Testis (tissue), 5 donors: ENCODE measurements around the gene NCKAP5. TPM values are rescaled to one million over a fixed set of nuclear protein-coding genes. Genes with fewer than 3 reads are reported as not detected.

Source experiments
- DNase-seq: peaks from one replicate; pipeline ENCODE4 v3.0.0-alpha.2; 2019
- H3K27ac ChIP-seq, 2 donors: fragments of 200-600 bp; sonication (generic); one replicate each; pipeline ENCODE4 v1.5.1; 2019
- H3K27me3 ChIP-seq: fragments of 200-600 bp; sonication (generic); one replicate; pipeline ENCODE4 v1.5.1; 2019
- H3K36me3 ChIP-seq: fragments of 200-600 bp; sonication (generic); one replicate; pipeline ENCODE4 v1.5.1; 2017; ENCODE audit warnings: low read depth; ENCODE audit errors: missing control alignments
- H3K4me1 ChIP-seq: fragments of 200-600 bp; sonication (generic); one replicate; pipeline ENCODE4 v1.5.1; 2019
- H3K4me3 ChIP-seq, 2 donors: fragments of 200-600 bp; sonication (generic); one replicate each; pipeline ENCODE4 v1.5.1; 2017 to 2019
- H3K9me3 ChIP-seq: fragments of 200-600 bp; sonication (generic); one replicate; pipeline ENCODE4 v1.5.1; 2017
- POLR2A ChIP-seq: fragments of 450-650 bp; IDR thresholded peaks from one replicate; pipeline ENCODE4 v1.6.1; 2017; ENCODE audit warnings: antibody characterized with exemption, mild to moderate bottlenecking, moderate library complexity
- WGBS, 2 donors: methylation state at CpG; one replicate each; pipeline ENCODE4 v1.1.5; 2018; 5-methylcytosine and 5-hydroxymethylcytosine counted together
- intact Hi-C: fragments of 100-400 bp; cut with DNase I; formaldehyde crosslinking; loops from one replicate; pipeline ENCODE4 v1.15.1; 2023; ENCODE audit warnings: low total_unique reads
- long read RNA-seq, 2 donors: transcript quantifications; one replicate each; lab custom pipeline, GENCODE V29; 2026
- polyA plus RNA-seq: library from polyadenylated mRNA; stranded (reverse); fragments of 350-450 nt; fragmentation: Illumina TruSeq; extraction: RNeasy Lipid Tissue Mini Kit (QIAGEN cat#74804); gene quantifications from one replicate; pipeline ENCODE4 v1.2.3, GENCODE V29; 2014; ENCODE audit warnings: low read depth, low replicate concordance; ENCODE audit not compliant: insufficient read depth
- total RNA-seq, 2 donors: library from RNA; depleted of rRNA; stranded (reverse); fragments of >200 nt; gene quantifications; one replicate each; pipeline ENCODE4 v1.2.3, GENCODE V29; 2016
- TF ChIP-seq, protein P1 (sequence below), 3 experiments: fragments of 450-650 bp in 2 of 3; fragments of 200-600 bp in 1 of 3; sonication (generic) in 1 of 3; IDR thresholded peaks; one replicate each; pipeline ENCODE4 v1.5.1; 2016 to 2019; ENCODE audit warnings: antibody characterized with exemption in 3 of 3, mild to moderate bottlenecking in 2 of 3, moderate library complexity in 1 of 3

Gene NCKAP5
- 1 to 10 TPM; 6.3 to 7.6 TPM for total RNA-seq
- polyA plus RNA-seq = 3.0 TPM
- long read RNA-seq, donor 1 = 0 reads
- long read RNA-seq, donor 2, partial matches to known transcripts = 0 of 1 reads
- long read RNA-seq, donor 2, other reads (novel, unspliced or antisense) = 0 of 1 reads

DNA sequence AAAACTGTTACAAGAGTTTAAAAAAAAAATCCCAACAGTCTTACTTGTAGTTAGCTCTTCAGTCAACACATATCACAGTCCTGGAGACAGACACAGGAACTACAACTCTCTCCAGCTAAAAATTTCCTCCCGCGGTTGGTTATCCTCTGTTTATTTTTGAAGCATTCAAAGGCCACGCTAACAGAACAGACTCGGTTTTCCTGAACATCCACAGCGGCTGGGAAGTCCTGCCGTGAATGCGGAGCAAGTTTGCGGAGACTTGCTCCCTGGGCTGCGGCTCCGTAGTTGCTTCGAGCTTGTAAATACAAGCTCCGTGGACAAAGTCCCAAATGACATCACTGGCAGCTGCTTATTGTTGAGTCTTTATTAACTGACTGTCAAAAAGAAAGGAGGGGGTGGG, at the start of gene NCKAP5:
TSS of gene NCKAP5 (minus strand) at position 292 of the 400 bp plus-strand sequence. CDS start 50,937 bp downstream, outside the sequence.
- Histone ChIP-seq H3K9me3 (no peaks in the 10 kb centered on the region), H3K27ac (peak within 1 kb of the TSS; percentile 8 to 39), H3K4me1 (peaks cover 10% of the 10 kb centered on the region), H3K4me3 (peak within 1 kb of the TSS in 1 of 2 donors; percentile 46), H3K36me3 (no peaks in the 10 kb centered on the region), H3K27me3 (no peaks in the 10 kb centered on the region)
- peak; percentile 73 for DNase-seq
- intact Hi-C loops = no loop called here
- no peak for TF ChIP-seq POLR2A
- TF ChIP-seq, protein P1, sequence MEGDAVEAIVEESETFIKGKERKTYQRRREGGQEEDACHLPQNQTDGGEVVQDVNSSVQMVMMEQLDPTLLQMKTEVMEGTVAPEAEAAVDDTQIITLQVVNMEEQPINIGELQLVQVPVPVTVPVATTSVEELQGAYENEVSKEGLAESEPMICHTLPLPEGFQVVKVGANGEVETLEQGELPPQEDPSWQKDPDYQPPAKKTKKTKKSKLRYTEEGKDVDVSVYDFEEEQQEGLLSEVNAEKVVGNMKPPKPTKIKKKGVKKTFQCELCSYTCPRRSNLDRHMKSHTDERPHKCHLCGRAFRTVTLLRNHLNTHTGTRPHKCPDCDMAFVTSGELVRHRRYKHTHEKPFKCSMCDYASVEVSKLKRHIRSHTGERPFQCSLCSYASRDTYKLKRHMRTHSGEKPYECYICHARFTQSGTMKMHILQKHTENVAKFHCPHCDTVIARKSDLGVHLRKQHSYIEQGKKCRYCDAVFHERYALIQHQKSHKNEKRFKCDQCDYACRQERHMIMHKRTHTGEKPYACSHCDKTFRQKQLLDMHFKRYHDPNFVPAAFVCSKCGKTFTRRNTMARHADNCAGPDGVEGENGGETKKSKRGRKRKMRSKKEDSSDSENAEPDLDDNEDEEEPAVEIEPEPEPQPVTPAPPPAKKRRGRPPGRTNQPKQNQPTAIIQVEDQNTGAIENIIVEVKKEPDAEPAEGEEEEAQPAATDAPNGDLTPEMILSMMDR (IDR thresholded peaks at IDR 0.05) = peak in 1 of 3 experiments; percentile 29
- 11 to 18% methylated on average over 12 of the region's 12 CpGs for WGBS, 2 donors

DNA sequence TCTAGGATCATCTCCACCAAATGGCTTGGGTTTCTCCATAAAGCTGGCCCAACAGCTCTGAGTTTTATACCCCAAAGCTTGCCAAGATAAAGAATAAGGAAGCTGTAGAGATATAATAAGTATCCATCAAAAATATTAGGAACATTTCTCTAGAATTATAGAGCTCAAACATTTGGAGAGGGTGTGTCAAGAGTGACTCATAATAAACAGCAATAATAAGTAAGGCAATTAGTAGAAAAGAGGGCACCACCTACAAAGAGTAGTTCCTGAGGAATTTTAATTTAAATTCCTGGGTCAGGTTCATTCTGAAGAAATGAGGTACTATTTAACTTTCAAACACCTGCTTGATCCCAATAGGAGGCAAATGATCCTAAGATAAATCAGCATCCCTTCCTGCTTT, 41.4 kb upstream of the NCKAP5 start:
- Histone ChIP-seq H3K9me3 (no peaks in the 10 kb centered on the region), H3K27ac (no peak overlapping the region), H3K4me1 (no peaks in the 10 kb centered on the region), H3K36me3 (no peaks in the 10 kb centered on the region), H3K4me3 (no peak overlapping the region), H3K27me3 (no peaks in the 10 kb centered on the region)
- intact Hi-C loops = no loop called here
- TF ChIP-seq, protein P1 (IDR thresholded peaks at IDR 0.05) = no peak
- TF ChIP-seq POLR2A = no peak
- DNase-seq = no peak

GRCh38 chr2:133608291-133608690, 40.0 kb upstream of the NCKAP5 start:
- Histone ChIP-seq H3K36me3 (no peaks in the 10 kb centered on the region), H3K4me3 (no peak overlapping the region), H3K9me3 (no peaks in the 10 kb centered on the region), H3K27me3 (no peaks in the 10 kb centered on the region), H3K4me1 (no peaks in the 10 kb centered on the region), H3K27ac (no peak overlapping the region)
- DNase-seq = no peak
- intact Hi-C loops = no loop called here
- 93 to 94% methylated on average over 1 of the region's 1 CpG for WGBS, 2 donors
- no peak for TF ChIP-seq POLR2A
- TF ChIP-seq, protein P1 (IDR thresholded peaks at IDR 0.05) = no peak

DNA sequence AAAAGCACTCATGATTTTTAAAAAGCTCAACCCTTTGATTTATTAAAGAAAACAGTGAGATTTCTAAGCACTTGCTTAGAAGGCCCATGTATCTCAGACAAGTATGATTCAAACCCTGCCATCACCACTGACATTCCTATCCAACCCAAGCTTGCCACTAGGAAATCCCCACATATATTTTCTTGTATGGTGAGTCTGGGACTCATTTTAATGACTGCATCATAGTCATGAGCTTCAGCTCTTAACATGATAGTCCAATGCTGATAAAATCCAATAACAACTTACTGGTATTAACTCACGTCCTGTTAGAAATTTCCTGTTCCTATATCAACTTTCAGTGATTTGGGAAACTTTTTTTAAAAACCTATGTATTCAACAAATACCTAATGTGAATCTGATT, 39.4 kb upstream of the NCKAP5 start:
- no peaks in the 10 kb centered on the region for H3K27me3 ChIP-seq
- DNase-seq = no peak
- H3K9me3 ChIP-seq = no peaks in the 10 kb centered on the region
- intact Hi-C loops = no loop called here
- TF ChIP-seq, protein P1 (IDR thresholded peaks at IDR 0.05) = no peak
- no peak for TF ChIP-seq POLR2A
- 83 to 93% methylated on average over 1 of the region's 1 CpG for WGBS, 2 donors
- H3K4me1 ChIP-seq = no peaks in the 10 kb centered on the region
- no peaks in the 10 kb centered on the region for H3K36me3 ChIP-seq
- no peak overlapping the region for H3K4me3 ChIP-seq
- no peak overlapping the region for H3K27ac ChIP-seq

GRCh38 chr2:133606616-133607015, 38.4 kb upstream of the NCKAP5 start:
- no peaks in the 10 kb centered on the region for H3K36me3 ChIP-seq
- no peak for DNase-seq
- H3K4me3 ChIP-seq = no peak overlapping the region
- H3K4me1 ChIP-seq = no peaks in the 10 kb centered on the region
- no peaks in the 10 kb centered on the region for H3K9me3 ChIP-seq
- TF ChIP-seq, protein P1 (IDR thresholded peaks at IDR 0.05) = no peak
- TF ChIP-seq POLR2A = no peak
- intact Hi-C loops = no loop called here
- no peaks in the 10 kb centered on the region for H3K27me3 ChIP-seq
- 80 to 100% methylated on average over 1 of the region's 1 CpG for WGBS, 2 donors
- H3K27ac ChIP-seq = no peak overlapping the region
